HEK293 (cell line): ENCODE results near the gene FRAS1.

ENCODE experiments used
- CTCF ChIA-PET: fragments of 350-600 bp; formaldehyde crosslinking; extraction: SDS; loops from one replicate; lab custom pipeline; 2021; ENCODE audit warnings: antibody characterized with exemption; lab: Yijun Ruan, JAX
- POLR2A ChIA-PET: fragments of 300-600 bp; formaldehyde crosslinking; extraction: SDS; loops from one replicate; lab custom pipeline; 2020; ENCODE audit warnings: antibody characterized with exemption, inconsistent platforms; lab: Yijun Ruan, JAX
- H3K27ac ChIP-seq: fragments of 200-500 bp; sonication (Bioruptor generic); 2 replicates; pipeline ENCODE4 v1.5.1; 2014; ENCODE audit warnings: low read depth, low read length, control low read depth, inconsistent platforms; ENCODE audit errors: extremely low read depth
- H3K36me3 ChIP-seq, 2 experiments: fragments of 200-500 bp in 1 of 2; sonication (Bioruptor generic) in 1 of 2; 1 replicate in 1 of 2; 2 replicates in 1 of 2; pipeline ENCODE4 v1.5.1; 2014 to 2017; ENCODE audit warnings: inconsistent platforms in 2 of 2, low read length in 2 of 2; ENCODE audit not compliant: control insufficient read depth in 2 of 2, insufficient read depth in 1 of 2
- H3K4me1 ChIP-seq: fragments of 200-500 bp; sonication (Bioruptor generic); 2 replicates; pipeline ENCODE4 v1.5.1; 2014; ENCODE audit warnings: mild to moderate bottlenecking, low read length, inconsistent platforms; ENCODE audit not compliant: control insufficient read depth, insufficient read depth
- H3K4me3 ChIP-seq: 2 replicates; pipeline ENCODE4 v1.5.1; 2011; ENCODE audit warnings: low read depth, mild to moderate bottlenecking, control low read depth, low read length, moderate library complexity
- H3K9me3 ChIP-seq: fragments of 200-500 bp; sonication (Bioruptor generic); 2 replicates; pipeline ENCODE4 v1.5.1; 2014; ENCODE audit warnings: low read depth, low read length, inconsistent platforms; ENCODE audit not compliant: control insufficient read depth, insufficient read depth
- EGR2 ChIP-seq: fragments of 450-650 bp; formaldehyde crosslinking; IDR thresholded peaks from 2 replicates; pipeline ENCODE4 v1.5.1; 2016; ENCODE audit warnings: low read depth, missing biosample characterization, missing genetic modification characterization
- HOXD13 ChIP-seq: sonication (generic); formaldehyde crosslinking; IDR thresholded peaks from 2 replicates; pipeline ENCODE4 v1.8.0; 2022; ENCODE audit warnings: missing genetic modification reagents, borderline replicate concordance
- KLF10 ChIP-seq: fragments of 450-650 bp; IDR thresholded peaks from 2 replicates; pipeline ENCODE4 v1.5.1; 2018; ENCODE audit warnings: missing biosample characterization, mild to moderate bottlenecking, missing genetic modification characterization
- KLF7 ChIP-seq: fragments of 450-650 bp; formaldehyde crosslinking; IDR thresholded peaks from 2 replicates; pipeline ENCODE4 v1.5.1; 2016; ENCODE audit warnings: missing biosample characterization, missing genetic modification characterization, borderline replicate concordance
- MZF1 ChIP-seq: fragments of 450-650 bp; formaldehyde crosslinking; IDR thresholded peaks from 2 replicates; pipeline ENCODE4 v1.5.1; 2017; ENCODE audit warnings: missing biosample characterization, missing genetic modification characterization, borderline replicate concordance
- REPIN1 ChIP-seq: fragments of 450-650 bp; formaldehyde crosslinking; IDR thresholded peaks from 2 replicates; pipeline ENCODE4 v1.5.1; 2017; ENCODE audit warnings: missing biosample characterization, missing genetic modification characterization, low read depth
- SETDB1 ChIP-seq: IDR thresholded peaks from one replicate; pipeline ENCODE4 v1.6.1; 2017; ENCODE audit warnings: mild to moderate bottlenecking, low read length, moderate library complexity, mixed read lengths; ENCODE audit not compliant: insufficient read length
- YY1 ChIP-seq: fragments of 450-650 bp; formaldehyde crosslinking; IDR thresholded peaks from 2 replicates; pipeline ENCODE4 v1.5.1; 2018; ENCODE audit warnings: missing biosample characterization, missing genetic modification characterization
- ZBTB48 ChIP-seq: fragments of 450-650 bp; formaldehyde crosslinking; IDR thresholded peaks from 2 replicates; pipeline ENCODE4 v1.5.1; 2016; ENCODE audit warnings: missing biosample characterization, missing genetic modification characterization
- ZFP3 ChIP-seq: fragments of 450-650 bp; formaldehyde crosslinking; IDR thresholded peaks from 2 replicates; pipeline ENCODE4 v1.5.1; 2016; ENCODE audit warnings: low read depth, missing biosample characterization, missing genetic modification characterization
- ZNF132 ChIP-seq: fragments of 450-650 bp; formaldehyde crosslinking; IDR thresholded peaks from 2 replicates; pipeline ENCODE4 v1.5.1; 2017; ENCODE audit warnings: missing biosample characterization, missing genetic modification characterization, borderline replicate concordance
- ZNF138 ChIP-seq: fragments of 450-650 bp; formaldehyde crosslinking; IDR thresholded peaks from 2 replicates; pipeline ENCODE4 v1.5.1; 2016; ENCODE audit warnings: missing biosample characterization, missing genetic modification characterization, borderline replicate concordance
- ZNF155 ChIP-seq: fragments of 450-650 bp; formaldehyde crosslinking; IDR thresholded peaks from 2 replicates; pipeline ENCODE4 v1.5.1; 2016; ENCODE audit warnings: missing biosample characterization, missing genetic modification characterization
- ZNF157 ChIP-seq: fragments of 450-650 bp; formaldehyde crosslinking; IDR thresholded peaks from 2 replicates; pipeline ENCODE4 v1.5.1; 2016; ENCODE audit warnings: missing biosample characterization, missing genetic modification characterization
- ZNF274 ChIP-seq, 2 experiments: fragments of 200-500 bp in 1 of 2; fragments of 450-650 bp in 1 of 2; sonication (Bioruptor generic) in 1 of 2; formaldehyde crosslinking in 1 of 2; IDR thresholded peaks; 2 replicates each; pipeline versions ENCODE4 v1.5.1 to v1.6.1; 2014 to 2016; ENCODE audit warnings: borderline replicate concordance in 1 of 2, inconsistent platforms in 1 of 2, low read length in 1 of 2, missing biosample characterization in 1 of 2, missing genetic modification characterization in 1 of 2
- ZNF530 ChIP-seq: fragments of 450-650 bp; formaldehyde crosslinking; IDR thresholded peaks from 2 replicates; pipeline ENCODE4 v1.5.1; 2016; ENCODE audit warnings: low read depth, missing biosample characterization, missing genetic modification characterization
- ZNF560 ChIP-seq: fragments of 450-650 bp; formaldehyde crosslinking; IDR thresholded peaks from 2 replicates; pipeline ENCODE4 v1.5.1; 2017; ENCODE audit warnings: missing biosample characterization, missing genetic modification characterization, borderline replicate concordance
- ZNF629 ChIP-seq: fragments of 450-650 bp; formaldehyde crosslinking; IDR thresholded peaks from 2 replicates; pipeline ENCODE4 v1.5.1; 2017; ENCODE audit warnings: missing biosample characterization, missing genetic modification characterization
- ZNF654 ChIP-seq: fragments of 450-650 bp; formaldehyde crosslinking; IDR thresholded peaks from 2 replicates; pipeline ENCODE4 v1.5.1; 2016; ENCODE audit warnings: low read depth, missing biosample characterization, missing genetic modification characterization
- ZNF670 ChIP-seq: fragments of 450-650 bp; formaldehyde crosslinking; IDR thresholded peaks from 2 replicates; pipeline ENCODE4 v1.5.1; 2016; ENCODE audit warnings: missing biosample characterization, missing genetic modification characterization, low read depth
- ZNF747 ChIP-seq: fragments of 450-650 bp; formaldehyde crosslinking; IDR thresholded peaks from 2 replicates; pipeline ENCODE4 v1.5.1; 2016; ENCODE audit warnings: missing biosample characterization, missing genetic modification characterization
- ZNF830 ChIP-seq: fragments of 450-650 bp; IDR thresholded peaks from 2 replicates; pipeline ENCODE4 v1.5.0; 2018; ENCODE audit warnings: missing biosample characterization, missing genetic modification characterization, low read depth, mild to moderate bottlenecking, moderate library complexity
- TF ChIP-seq, protein P1 (sequence below): fragments of 450-650 bp; formaldehyde crosslinking; IDR thresholded peaks from 2 replicates; pipeline ENCODE4 v1.5.1; 2016; ENCODE audit warnings: missing biosample characterization, missing genetic modification characterization
- TF ChIP-seq, protein P2 (sequence below): fragments of 450-650 bp; formaldehyde crosslinking; IDR thresholded peaks from 2 replicates; pipeline ENCODE4 v1.5.1; 2017; ENCODE audit warnings: missing biosample characterization, missing genetic modification characterization

FRAS1 gene

DNA sequence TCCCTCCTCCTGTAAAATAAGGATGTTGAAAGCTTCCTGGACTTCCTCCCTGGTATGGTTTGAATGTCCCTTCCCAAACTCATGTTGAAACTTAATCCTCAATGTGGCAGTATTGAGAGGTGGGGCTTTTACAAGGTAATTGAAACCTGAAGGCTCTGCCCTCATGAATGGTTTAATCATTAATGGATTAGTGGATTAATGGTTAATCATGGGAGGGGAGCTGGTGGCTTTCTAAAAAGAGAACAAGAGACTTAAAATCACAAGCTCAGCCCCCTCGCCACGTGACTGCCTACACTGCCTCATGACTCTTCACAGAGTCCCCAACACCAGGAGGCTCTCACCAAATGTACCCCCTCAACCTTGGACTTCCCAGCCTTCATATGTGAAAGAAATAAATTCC, 369.8 kb downstream of the FRAS1 start:
- ChIA-PET CTCF (interaction anchor here (0.9 kb wide), 1 partner anchor 11 kb away, joined by 3 read pairs; no protein-coding TSS in a partner anchor), POLR2A (no interaction called here)
- no peak overlapping the region for H3K4me3 ChIP-seq
- no peaks in the 10 kb centered on the region for H3K4me1 ChIP-seq
- peaks cover 0 to 7% of the 10 kb centered on the region in 2 experiments; a peak in 1 of 3 replicates for H3K36me3 ChIP-seq
- H3K9me3 ChIP-seq = no peaks in the 10 kb centered on the region
- no peak for TF ChIP-seq ZNF530 (tag by site-specific recombination)
- no peak for TF ChIP-seq YY1 (tag by site-specific recombination)
- no peak for TF ChIP-seq ZNF132 (tag by site-specific recombination)
- no peak for TF ChIP-seq ZBTB48
- no peak for TF ChIP-seq ZNF155
- no peak for TF ChIP-seq ZNF654 (tag by site-specific recombination)
- TF ChIP-seq SETDB1 = no peak
- TF ChIP-seq, protein P1, sequence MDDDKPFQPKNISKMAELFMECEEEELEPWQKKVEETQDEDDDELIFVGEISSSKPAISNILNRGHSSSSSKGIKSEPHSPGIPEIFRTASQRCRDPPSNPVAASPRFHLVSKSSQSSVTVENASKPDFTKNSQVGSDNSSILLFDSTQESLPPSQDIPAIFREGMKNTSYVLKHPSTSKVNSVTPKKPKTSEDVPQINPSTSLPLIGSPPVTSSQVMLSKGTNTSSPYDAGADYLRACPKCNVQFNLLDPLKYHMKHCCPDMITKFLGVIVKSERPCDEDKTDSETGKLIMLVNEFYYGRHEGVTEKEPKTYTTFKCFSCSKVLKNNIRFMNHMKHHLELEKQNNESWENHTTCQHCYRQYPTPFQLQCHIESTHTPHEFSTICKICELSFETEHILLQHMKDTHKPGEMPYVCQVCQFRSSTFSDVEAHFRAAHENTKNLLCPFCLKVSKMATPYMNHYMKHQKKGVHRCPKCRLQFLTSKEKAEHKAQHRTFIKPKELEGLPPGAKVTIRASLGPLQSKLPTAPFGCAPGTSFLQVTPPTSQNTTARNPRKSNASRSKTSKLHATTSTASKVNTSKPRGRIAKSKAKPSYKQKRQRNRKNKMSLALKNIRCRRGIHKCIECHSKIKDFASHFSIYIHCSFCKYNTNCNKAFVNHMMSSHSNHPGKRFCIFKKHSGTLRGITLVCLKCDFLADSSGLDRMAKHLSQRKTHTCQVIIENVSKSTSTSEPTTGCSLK = no peak
- no peak for TF ChIP-seq ZNF138 (tag by site-specific recombination)
- TF ChIP-seq, protein P2, sequence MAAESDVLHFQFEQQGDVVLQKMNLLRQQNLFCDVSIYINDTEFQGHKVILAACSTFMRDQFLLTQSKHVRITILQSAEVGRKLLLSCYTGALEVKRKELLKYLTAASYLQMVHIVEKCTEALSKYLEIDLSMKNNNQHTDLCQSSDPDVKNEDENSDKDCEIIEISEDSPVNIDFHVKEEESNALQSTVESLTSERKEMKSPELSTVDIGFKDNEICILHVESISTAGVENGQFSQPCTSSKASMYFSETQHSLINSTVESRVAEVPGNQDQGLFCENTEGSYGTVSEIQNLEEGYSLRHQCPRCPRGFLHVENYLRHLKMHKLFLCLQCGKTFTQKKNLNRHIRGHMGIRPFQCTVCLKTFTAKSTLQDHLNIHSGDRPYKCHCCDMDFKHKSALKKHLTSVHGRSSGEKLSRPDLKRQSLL (tag by site-specific recombination) = no peak
- TF ChIP-seq ZNF629 (tag by site-specific recombination) = no peak
- no peak for TF ChIP-seq ZNF670
- no peak overlapping the region for H3K27ac ChIP-seq

DNA sequence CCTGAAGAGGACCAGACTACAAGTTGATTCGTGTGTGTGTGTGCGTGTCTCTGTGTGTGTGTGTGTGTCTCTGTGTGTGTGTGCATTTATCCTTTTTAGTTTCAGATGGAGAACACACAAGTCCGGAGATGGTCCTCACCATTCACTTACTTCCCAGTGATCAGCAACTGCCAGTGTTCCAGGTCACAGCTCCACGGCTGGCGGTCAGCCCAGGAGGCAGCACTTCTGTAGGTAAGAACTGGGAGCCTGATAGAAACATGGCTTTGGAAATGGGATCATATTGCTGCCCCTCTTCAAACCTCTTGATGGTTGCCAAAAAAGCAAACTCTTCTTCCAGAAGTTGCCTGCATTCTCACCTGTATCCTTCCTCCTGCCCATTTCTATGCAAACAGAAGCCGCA, 371.9 kb downstream of the FRAS1 start:
- Histone ChIP-seq H3K36me3 (peaks cover 0 to 6% of the 10 kb centered on the region in 2 experiments; a peak in 1 of 3 replicates), H3K9me3 (no peaks in the 10 kb centered on the region)
- TF ChIP-seq MZF1 (tag by site-specific recombination) (no peak), ZNF155 (no peak), HOXD13 (no peak), KLF10 (no peak), ZNF132 (tag by site-specific recombination) (no peak), REPIN1 (tag by site-specific recombination) (no peak), ZNF830 (tag by site-specific recombination) (no peak), ZFP3 (tag by site-specific recombination) (no peak), ZNF138 (tag by site-specific recombination) (no peak), ZNF274 (IDR thresholded peaks at IDR 0.05; ENCODE audit: low read length) (no peak), ZNF274 (tag by site-specific recombination; IDR thresholded peaks at IDR 0.05; ENCODE audit: borderline replicate concordance) (no peak), ZNF157 (no peak), ZNF747 (tag by site-specific recombination) (no peak), ZNF560 (no peak), EGR2 (no peak), KLF7 (tag by site-specific recombination) (no peak)
- TF ChIP-seq, all 188 proteins: peak for 0
- H3K4me3 ChIP-seq = no peak overlapping the region
- CTCF ChIA-PET = interaction anchor here (0.8 kb wide), 1 partner anchor 95 kb away, joined by 4 read pairs; no protein-coding TSS in a partner anchor
- POLR2A ChIA-PET = no interaction called here
- no peak overlapping the region for H3K27ac ChIP-seq
- no peaks in the 10 kb centered on the region for H3K4me1 ChIP-seq
